BJ (cell line): Measurements from ENCODE around the gene SUOX. TPM values are rescaled to one million over a fixed set of nuclear protein-coding genes. Genes with fewer than 3 reads are reported as not detected.

Experiments
- CTCF ChIA-PET: fragments of 350-600 bp; formaldehyde crosslinking; extraction: SDS; loops from one replicate; lab custom pipeline; 2021; ENCODE audit warnings: antibody characterized with exemption, inconsistent platforms; lab: Yijun Ruan, JAX
- POLR2A ChIA-PET: fragments of 300-600 bp; sonication (Branson Sonifier 250); formaldehyde crosslinking; extraction: SDS; loops from one replicate; lab custom pipeline; 2021; ENCODE audit warnings: antibody characterized with exemption; lab: Charles Lee
- DNase-seq: peaks from one replicate; pipeline ENCODE4 v3.0.0-alpha.2; 2011; ENCODE audit warnings: low read depth
- H3K27me3 ChIP-seq: 2 replicates; pipeline ENCODE4 v1.6.0; 2011; ENCODE audit warnings: low read length; ENCODE audit not compliant: control insufficient read depth, insufficient read depth
- H3K36me3 ChIP-seq: 2 replicates; pipeline ENCODE4 v1.5.1; 2011; ENCODE audit warnings: low read length; ENCODE audit not compliant: control insufficient read depth, insufficient read depth
- H3K4me3 ChIP-seq: 2 replicates; pipeline ENCODE4 v1.5.1; 2011; ENCODE audit warnings: low read depth, mild to moderate bottlenecking, control low read depth, low read length
- polyA plus RNA-seq: library from polyadenylated mRNA; depleted of rRNA; stranded (reverse); fragments of >200 nt; gene quantifications from 2 replicates; pipeline ENCODE4 v1.2.3, GENCODE V29; 2011
- TF ChIP-seq, protein P1 (sequence below): IDR thresholded peaks from 2 replicates; pipeline ENCODE4 v1.5.1; 2011; ENCODE audit warnings: low read depth, mild to moderate bottlenecking, control low read depth, inconsistent platforms, low read length, moderate library complexity; ENCODE audit not compliant: insufficient read depth

SUOX gene
- polyA plus RNA-seq, 1 experiment, result 22.3 TPM

DNA sequence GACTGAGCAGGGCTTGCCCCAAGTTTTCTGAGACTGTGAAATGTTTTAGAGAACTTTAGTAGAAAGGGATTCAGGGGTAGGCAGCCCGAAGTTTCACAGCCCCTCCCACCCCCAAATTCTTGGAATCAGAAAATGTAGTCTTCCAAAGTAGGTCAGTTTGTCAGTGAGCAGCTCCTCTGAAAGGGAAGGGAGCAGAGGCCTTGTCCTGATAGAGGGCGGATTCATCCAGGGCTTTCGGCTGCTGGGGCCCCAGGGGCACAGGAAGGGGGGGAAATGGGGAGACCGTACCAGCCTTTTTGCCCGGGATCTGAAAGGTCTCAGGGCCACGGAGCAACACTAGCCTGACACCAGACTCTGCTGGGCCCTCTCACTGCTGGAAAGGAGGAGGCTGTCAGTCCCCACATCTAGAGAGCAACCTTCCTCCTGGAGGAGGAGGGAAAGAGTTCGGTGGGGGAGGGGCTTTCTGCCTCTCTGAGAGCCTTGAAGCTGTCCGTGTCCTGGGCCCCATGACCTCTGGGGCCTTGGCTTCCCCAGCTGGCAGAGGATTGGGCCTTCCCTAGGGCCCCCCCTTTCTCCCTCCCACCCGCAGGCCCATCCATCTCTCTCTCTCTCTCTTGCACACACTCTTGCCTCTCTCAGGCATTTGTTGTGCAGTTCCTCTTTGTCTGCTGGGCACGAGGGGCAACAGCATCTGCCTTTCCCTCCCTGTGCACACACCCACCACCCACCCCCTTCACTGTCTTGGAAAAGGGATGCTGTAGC, 23.5 kb downstream of the SUOX start, which contains the start of gene IKZF4:
IKZF4 (plus strand) TSS at position 621 of the 762 bp plus-strand sequence. CDS start 451 bp downstream, outside the sequence.
- Histone ChIP-seq H3K36me3 (no peaks in the 10 kb centered on the region; the same call in 1 of the 2 replicates), H3K4me3 (peak within 1 kb of the TSS; percentile 23), H3K27me3 (no peaks in the 10 kb centered on the region)
- CTCF ChIA-PET, result interaction anchor here (1.4 to 3.2 kb wide), 5 partner anchors 9 to 281 kb away, joined by 3 to 19 read pairs (median 5); partner anchors contain the start of gene SUOX
- POLR2A ChIA-PET, result no interaction called here
- TF ChIP-seq, protein P1, sequence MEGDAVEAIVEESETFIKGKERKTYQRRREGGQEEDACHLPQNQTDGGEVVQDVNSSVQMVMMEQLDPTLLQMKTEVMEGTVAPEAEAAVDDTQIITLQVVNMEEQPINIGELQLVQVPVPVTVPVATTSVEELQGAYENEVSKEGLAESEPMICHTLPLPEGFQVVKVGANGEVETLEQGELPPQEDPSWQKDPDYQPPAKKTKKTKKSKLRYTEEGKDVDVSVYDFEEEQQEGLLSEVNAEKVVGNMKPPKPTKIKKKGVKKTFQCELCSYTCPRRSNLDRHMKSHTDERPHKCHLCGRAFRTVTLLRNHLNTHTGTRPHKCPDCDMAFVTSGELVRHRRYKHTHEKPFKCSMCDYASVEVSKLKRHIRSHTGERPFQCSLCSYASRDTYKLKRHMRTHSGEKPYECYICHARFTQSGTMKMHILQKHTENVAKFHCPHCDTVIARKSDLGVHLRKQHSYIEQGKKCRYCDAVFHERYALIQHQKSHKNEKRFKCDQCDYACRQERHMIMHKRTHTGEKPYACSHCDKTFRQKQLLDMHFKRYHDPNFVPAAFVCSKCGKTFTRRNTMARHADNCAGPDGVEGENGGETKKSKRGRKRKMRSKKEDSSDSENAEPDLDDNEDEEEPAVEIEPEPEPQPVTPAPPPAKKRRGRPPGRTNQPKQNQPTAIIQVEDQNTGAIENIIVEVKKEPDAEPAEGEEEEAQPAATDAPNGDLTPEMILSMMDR, result no peak
- DNase-seq, result no peak

DNA sequence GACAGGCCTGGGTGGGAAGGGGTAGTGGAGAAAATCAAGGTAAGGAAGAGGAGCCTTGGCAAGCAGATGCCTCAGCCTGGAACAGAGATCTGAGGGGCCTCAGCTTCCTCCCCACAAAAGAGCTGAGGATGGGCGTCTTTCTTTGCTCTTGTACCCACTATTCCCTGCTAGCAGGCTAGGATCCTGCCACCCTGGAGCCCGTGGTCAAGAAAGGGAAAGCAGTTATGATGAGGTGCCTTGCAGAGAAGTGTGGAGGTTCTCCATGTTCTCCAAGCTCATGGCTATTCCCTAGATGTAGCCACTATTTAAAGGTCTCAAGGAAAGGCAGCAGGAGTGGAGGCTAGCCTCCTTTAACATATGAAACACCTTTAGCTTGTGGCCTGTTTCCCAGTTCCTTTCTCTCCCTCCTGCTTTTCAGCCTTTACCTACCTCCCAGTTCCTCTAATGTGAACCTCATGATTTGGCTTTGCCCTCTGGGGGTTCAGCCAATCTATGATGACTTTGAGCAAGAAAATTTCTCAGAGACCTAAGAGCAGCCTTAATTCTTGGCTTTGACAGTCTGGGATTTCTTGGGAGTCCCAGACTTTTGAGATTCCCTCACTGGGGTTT, 24.9 kb downstream of the SUOX start:
- ChIA-PET CTCF (interaction anchor here (0.5 to 3.2 kb wide), 6 partner anchors 26 to 282 kb away, joined by 3 to 19 read pairs (median 3); partner anchors contain the start of genes RAB5B and SUOX), POLR2A (no interaction called here)
- Histone ChIP-seq H3K27me3 (no peaks in the 10 kb centered on the region), H3K4me3 (peak overlapping the region; percentile 23; the same call in 1 of the 2 replicates), H3K36me3 (no peaks in the 10 kb centered on the region; the same call in 1 of the 2 replicates)
- no peak for DNase-seq
- TF ChIP-seq, protein P1, result no peak

DNA sequence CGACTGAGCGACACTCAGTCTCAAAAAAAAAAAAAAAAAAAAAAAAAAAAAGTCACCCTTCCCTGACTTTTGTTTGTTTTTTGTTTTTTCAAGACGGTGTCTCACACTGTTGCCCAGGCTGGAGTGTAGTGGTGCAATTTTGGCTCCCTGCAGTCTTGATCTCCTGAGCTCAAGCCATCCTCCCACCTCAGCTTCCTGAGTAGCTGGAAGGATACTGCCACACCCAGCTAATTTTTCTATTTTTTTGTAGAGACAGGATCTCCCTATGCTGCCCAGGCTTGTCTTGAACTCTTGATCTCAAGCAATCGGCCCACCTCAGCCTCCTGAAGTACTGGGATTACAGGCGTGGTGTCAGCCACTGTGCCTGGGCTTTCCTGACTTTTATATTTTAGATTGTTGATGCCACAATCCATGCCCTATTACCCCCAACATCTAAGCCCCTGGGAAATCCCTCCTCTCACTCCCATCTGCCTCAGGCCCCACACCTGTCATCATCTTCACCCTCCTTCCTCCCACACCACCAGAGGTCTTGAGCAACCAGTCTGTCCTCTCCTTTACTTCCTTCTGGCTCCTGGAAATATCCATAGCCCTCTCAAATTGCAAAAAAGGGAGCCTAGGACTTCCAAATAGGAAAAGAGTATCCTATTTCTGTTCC, 31.6 kb downstream of the SUOX start:
- H3K4me3 ChIP-seq, result no peak overlapping the region
- H3K36me3 ChIP-seq, result peaks cover 6% of the 10 kb centered on the region
- DNase-seq, result no peak
- TF ChIP-seq, protein P1, result no peak
- CTCF ChIA-PET, result interaction anchor here (0.6 to 6.4 kb wide), 17 partner anchors 9 to 382 kb away, joined by 3 to 86 read pairs (median 5); partner anchors contain the start of genes IKZF4 and SUOX
- POLR2A ChIA-PET, result no interaction called here
- H3K27me3 ChIP-seq, result no peaks in the 10 kb centered on the region

DNA sequence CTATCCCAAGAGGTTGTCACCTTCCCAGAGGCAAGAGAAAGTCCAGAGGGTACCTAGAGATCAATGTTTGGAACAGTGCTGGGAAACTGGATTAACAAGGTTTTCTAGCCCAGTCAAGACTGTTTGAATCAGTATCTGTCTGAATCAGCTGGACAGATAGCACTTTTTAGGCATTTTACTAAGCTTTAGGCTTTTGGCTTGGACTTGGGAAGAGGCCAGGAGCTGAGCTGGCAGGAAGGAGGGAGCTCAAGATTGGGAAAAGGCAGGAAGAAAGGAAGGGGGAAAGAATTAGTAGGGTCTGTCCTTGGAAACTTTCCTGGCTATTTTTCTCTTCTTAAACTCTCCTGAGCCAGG, 32.1 kb downstream of the SUOX start:
- POLR2A ChIA-PET, result interaction anchor here (1.0 kb wide), 1 partner anchor 33 kb away, joined by 13 read pairs; no protein-coding TSS in a partner anchor

More for the DNA sequence above, 32.1 kb downstream of the SUOX start:
- DNase-seq, result no peak
- Histone ChIP-seq H3K4me3 (no peak overlapping the region), H3K27me3 (no peaks in the 10 kb centered on the region), H3K36me3 (peaks cover 6% of the 10 kb centered on the region)
- CTCF ChIA-PET, result interaction anchor here (0.6 to 6.4 kb wide), 27 partner anchors 10 to 383 kb away, joined by 3 to 86 read pairs (median 4); partner anchors contain the start of genes ESYT1, GDF11, IKZF4 and RAB5B
- TF ChIP-seq, protein P1, result no peak
